HCT116 (cell line): Measurements from ENCODE around the gene HOXA7. TPM values are rescaled to one million over a fixed set of nuclear protein-coding genes. Genes with fewer than 3 reads are reported as not detected.

Source experiments
- ATAC-seq: fragments of 200-7000 bp; cut with Tn5 transposase; 2 replicates; pipeline ENCODE4 v1.9.1; 2020; ENCODE audit warnings: mild to moderate bottlenecking, moderate library complexity
- BruUV-seq: library from RNA; stranded (reverse); fragments of 400-500 nt; replicated peaks from 2 replicates; lab custom pipeline; 2021; lab: Mats Ljungman, UMichigan
- CTCF ChIA-PET: fragments of 300-600 bp; sonication (Branson Sonifier 250); formaldehyde crosslinking; loops from one replicate; lab custom pipeline; 2021; ENCODE audit warnings: antibody characterized with exemption; lab: Charles Lee
- POLR2A ChIA-PET: fragments of 300-600, 350-600 bp; sonication (Branson Sonifier 250); formaldehyde crosslinking; loops from one replicate; lab custom pipeline; 2021; ENCODE audit warnings: antibody characterized with exemption; lab: Charles Lee
- RAD21 ChIA-PET, 2 experiments: fragments of 300-600 bp; sonication (Branson Sonifier 250); formaldehyde crosslinking; loops; one replicate each; lab custom pipeline; 2023; ENCODE audit warnings: low total read pairs in 2 of 2; ENCODE audit not compliant: uncharacterized antibody in 2 of 2, unreplicated experiment in 2 of 2, low non-redundant PET in 1 of 2; lab: Charles Lee
- DNase-seq: peaks from one replicate; pipeline ENCODE4 v3.0.0-alpha.2; 2010; ENCODE audit warnings: low read depth, low spot score
- H2AFZ ChIP-seq: fragments of 200-600 bp; shearing (Covaris generic), sonication (generic); 2 replicates; pipeline ENCODE4 v1.6.1; 2017; ENCODE audit warnings: low read depth, mixed run types, mixed read lengths, antibody characterized with exemption, low read length; ENCODE audit not compliant: poor library complexity, severe bottlenecking
- H3K27ac ChIP-seq: 2 replicates; pipeline ENCODE4 v1.5.1; 2012; ENCODE audit warnings: low read depth, low read length
- H3K27me3 ChIP-seq: fragments of 200-600 bp; sonication (generic); 2 replicates; pipeline ENCODE4 v1.6.1; 2016; ENCODE audit warnings: mixed run types, low read length, mixed read lengths; ENCODE audit not compliant: insufficient read depth
- H3K36me3 ChIP-seq, 2 experiments: fragments of 200-500 bp in 1 of 2; fragments of 200-600 bp in 1 of 2; sonication (Bioruptor generic) in 1 of 2; sonication (generic) in 1 of 2; 2 replicates each; pipeline versions ENCODE4 v1.5.1 to v1.6.1; 2014 to 2016; ENCODE audit warnings: low read length in 2 of 2, inconsistent platforms in 1 of 2, mixed read lengths in 1 of 2, mixed run types in 1 of 2; ENCODE audit not compliant: insufficient read depth in 2 of 2, control insufficient read depth in 1 of 2
- H3K4me1 ChIP-seq, 2 experiments: fragments of 200-600 bp in 1 of 2; sonication (generic) in 1 of 2; 2 replicates each; pipeline versions ENCODE4 v1.5.1 to v1.6.1; 2012 to 2017; ENCODE audit warnings: low read length in 2 of 2, inconsistent platforms in 1 of 2, mild to moderate bottlenecking in 1 of 2, mixed read lengths in 1 of 2, mixed run types in 1 of 2, moderate library complexity in 1 of 2; ENCODE audit not compliant: insufficient read depth in 2 of 2, control insufficient read depth in 1 of 2
- H3K4me2 ChIP-seq: fragments of 200-600 bp; sonication (generic); 2 replicates; pipeline ENCODE4 v1.6.1; 2017; ENCODE audit warnings: mixed run types, low read length, mixed read lengths
- H3K4me3 ChIP-seq, 2 experiments: fragments of 200-600 bp in 1 of 2; sonication (generic) in 1 of 2; replicated peaks in 1 of 2; 2 replicates each; pipeline ENCODE4 v1.5.1; 2011 to 2016; ENCODE audit warnings: low read length in 2 of 2, control low read depth in 1 of 2, low read depth in 1 of 2, mild to moderate bottlenecking in 1 of 2, mixed read lengths in 1 of 2, mixed run types in 1 of 2
- H3K79me2 ChIP-seq: fragments of 200-600 bp; sonication (generic); 2 replicates; pipeline ENCODE4 v1.6.1; 2017; ENCODE audit warnings: mild to moderate bottlenecking, mixed run types, low read length, moderate library complexity, mixed read lengths; ENCODE audit not compliant: insufficient read depth
- H3K9ac ChIP-seq: fragments of 200-600 bp; sonication (generic); 2 replicates; pipeline ENCODE4 v1.6.1; 2016; ENCODE audit warnings: low read length, mixed read lengths
- H3K9me2 ChIP-seq: fragments of 200-600 bp; sonication (generic), shearing (Covaris generic); 2 replicates; pipeline ENCODE4 v1.6.1; 2017; ENCODE audit warnings: mixed run types, mild to moderate bottlenecking, moderate library complexity; ENCODE audit not compliant: insufficient read depth
- H3K9me3 ChIP-seq, 2 experiments: fragments of 200-500 bp in 1 of 2; fragments of 200-600 bp in 1 of 2; sonication (Bioruptor generic) in 1 of 2; sonication (generic) in 1 of 2; 2 replicates each; pipeline ENCODE4 v1.6.1; 2014 to 2017; ENCODE audit warnings: low read length in 2 of 2, mixed read lengths in 2 of 2, inconsistent platforms in 1 of 2, low read depth in 1 of 2, mild to moderate bottlenecking in 1 of 2, mixed run types in 1 of 2, moderate library complexity in 1 of 2; ENCODE audit not compliant: control insufficient read depth in 1 of 2, insufficient read depth in 1 of 2
- H4K20me1 ChIP-seq: fragments of 200-600 bp; sonication (generic), shearing (Covaris generic); 2 replicates; pipeline ENCODE4 v1.6.1; 2017; ENCODE audit warnings: mixed run types, mild to moderate bottlenecking, moderate library complexity; ENCODE audit not compliant: insufficient read depth
- ATF3 ChIP-seq: IDR thresholded peaks from 2 replicates; pipeline ENCODE4 v1.6.1; 2012
- CBX3 ChIP-seq: IDR thresholded peaks from 2 replicates; pipeline ENCODE4 v1.6.1; 2012; ENCODE audit warnings: low read depth
- CEBPB ChIP-seq: IDR thresholded peaks from 2 replicates; pipeline ENCODE4 v1.6.1; 2012; ENCODE audit warnings: low read depth
- EGR1 ChIP-seq: IDR thresholded peaks from 2 replicates; pipeline ENCODE4 v1.6.1; 2012; ENCODE audit warnings: low read depth
- EZH2 ChIP-seq: fragments of 200-600 bp; sonication (generic); IDR thresholded peaks from 2 replicates; pipeline ENCODE4 v1.6.1; 2017; ENCODE audit warnings: antibody characterized with exemption, mixed run types
- EZH2phosphoT487 ChIP-seq: fragments of 200-600 bp; IDR thresholded peaks from 2 replicates; pipeline ENCODE4 v1.6.1; 2018; ENCODE audit warnings: antibody characterized with exemption, borderline replicate concordance
- FOSL1 ChIP-seq: IDR thresholded peaks from 2 replicates; pipeline ENCODE4 v1.6.1; 2012; ENCODE audit warnings: low read depth
- JUND ChIP-seq: IDR thresholded peaks from 2 replicates; pipeline ENCODE4 v1.6.1; 2012
- MAX ChIP-seq: IDR thresholded peaks from 2 replicates; pipeline ENCODE4 v1.6.1; 2012
- POLR2AphosphoS5 ChIP-seq: IDR thresholded peaks from 2 replicates; pipeline ENCODE4 v1.6.1; 2011; ENCODE audit warnings: mild to moderate bottlenecking, low read depth, low read length, moderate library complexity
- RAD21 ChIP-seq: IDR thresholded peaks from 2 replicates; pipeline ENCODE4 v1.6.1; 2012; ENCODE audit warnings: low read depth, mild to moderate bottlenecking
- REST ChIP-seq: IDR thresholded peaks from 2 replicates; pipeline ENCODE4 v1.6.1; 2012; ENCODE audit warnings: low read depth
- SIN3A ChIP-seq: IDR thresholded peaks from 2 replicates; pipeline ENCODE4 v1.6.1; 2012; ENCODE audit warnings: low read depth
- SP1 ChIP-seq: IDR thresholded peaks from 2 replicates; pipeline ENCODE4 v1.6.1; 2012; ENCODE audit warnings: low read depth
- TCF7L2 ChIP-seq: IDR thresholded peaks from 2 replicates; pipeline ENCODE4 v1.7.0; 2011; ENCODE audit warnings: borderline replicate concordance, inconsistent platforms; ENCODE audit not compliant: insufficient read depth, insufficient read length; ENCODE audit errors: extremely low read depth
- YY1 ChIP-seq: IDR thresholded peaks from 2 replicates; pipeline ENCODE4 v1.6.1; 2011; ENCODE audit warnings: low read length, low read depth, moderate library complexity, mild to moderate bottlenecking; ENCODE audit not compliant: insufficient replicate concordance; ENCODE audit errors: extremely low read depth
- ZBTB33 ChIP-seq: IDR thresholded peaks from 2 replicates; pipeline ENCODE4 v1.6.1; 2011; ENCODE audit warnings: mild to moderate bottlenecking, low read length, moderate library complexity; ENCODE audit not compliant: insufficient replicate concordance; ENCODE audit errors: extremely low read depth
- ZFX ChIP-seq: fragments of 450-650 bp; IDR thresholded peaks from 2 replicates; pipeline ENCODE4 v1.6.1; 2017
- ZNF274 ChIP-seq: fragments of 200-500 bp; sonication (Bioruptor generic); IDR thresholded peaks from 2 replicates; pipeline ENCODE4 v1.6.1; 2014; ENCODE audit warnings: mild to moderate bottlenecking, low read depth, low read length, inconsistent platforms
- intact Hi-C: fragments of 100-400 bp; cut with micrococcal nuclease; formaldehyde crosslinking; loops from 2 replicates; pipeline ENCODE4 v1.10.0; 2022
- total RNA-seq: library from RNA; stranded (reverse); gene quantifications from one replicate; pipeline ENCODE4 v1.2.1, GENCODE V29; 2021; ENCODE audit not compliant: unreplicated experiment

Gene HOXA7
- total RNA-seq, 1 experiment from 2014 or later, result 15.0 TPM

GRCh38 chr7:27124096-27124901, 32.2 kb downstream of the HOXA7 start:
- BruUV-seq, result no TSS peak
- intact Hi-C loops, result no loop called here
- DNase-seq, result peak; percentile 66
- ATAC-seq, result peak; percentile 84
- peak overlapping the region; percentile 70 for H2AFZ ChIP-seq
- RAD21 ChIA-PET, result no interaction called here
- H3K27me3 ChIP-seq, result peaks cover 34% of the 10 kb centered on the region
- no peaks in the 10 kb centered on the region for H4K20me1 ChIP-seq
- peak; percentile 54 for TF ChIP-seq JUND
- no peak for TF ChIP-seq EZH2phosphoT487
- TF ChIP-seq EZH2, result no peak
- TF ChIP-seq MAX, result peak; percentile 76
- TF ChIP-seq ZBTB33, result no peak
- peak; percentile 9; the same call in 1 of the 2 replicates for TF ChIP-seq CEBPB
- peak; percentile 48; the same call in 1 of the 2 replicates for TF ChIP-seq ZFX
- peak; percentile 34; the same call in 1 of the 2 replicates for TF ChIP-seq POLR2AphosphoS5
- no peak for TF ChIP-seq ATF3
- no peak for TF ChIP-seq EGR1
- peak; percentile 70 for TF ChIP-seq YY1
- 0 out of 2 replicates have a peak, but pooled peaks have one; percentile 8 for TF ChIP-seq CBX3
- TF ChIP-seq RAD21, result peak; percentile 24
- no peak for TF ChIP-seq REST
- peak; percentile 58 for TF ChIP-seq FOSL1
- peak; percentile 77 for TF ChIP-seq SIN3A
- TF ChIP-seq SP1, result peak; percentile 54
- no peak for TF ChIP-seq ZNF274
- TF ChIP-seq TCF7L2, result peak; percentile 81
- TF ChIP-seq, all 23 proteins: peak for 12
- no peaks in the 10 kb centered on the region for H3K36me3 ChIP-seq
- peak overlapping the region; percentile 60 for H3K27ac ChIP-seq
- peaks cover 31 to 75% of the 10 kb centered on the region in 2 experiments for H3K4me1 ChIP-seq
- H3K4me3 ChIP-seq, result peak overlapping the region; percentile 27 to 37
- H3K4me2 ChIP-seq, result peak overlapping the region; percentile 76
- CTCF ChIA-PET, result no interaction called here
- POLR2A ChIA-PET, result no interaction called here
- peak overlapping the region; percentile 52 for H3K9ac ChIP-seq
- no peaks in the 10 kb centered on the region for H3K9me3 ChIP-seq
- no peaks in the 10 kb centered on the region for H3K79me2 ChIP-seq
- no peaks in the 10 kb centered on the region for H3K9me2 ChIP-seq
